OCI-LY3 (cell line): ENCODE measurements around the gene PLD3.

Experiments used
- H2AFZ ChIP-seq: fragments of 200-600, 300-600 bp; shearing (Covaris generic); 2 replicates; pipeline ENCODE4 v1.6.0; 2014; ENCODE audit warnings: antibody characterized with exemption, low read depth, low read length
- H3K27ac ChIP-seq: fragments of 200-600, 300-600 bp; sonication (generic); 2 replicates; pipeline ENCODE4 v1.5.1; 2014; ENCODE audit warnings: mild to moderate bottlenecking, low read length, moderate library complexity, mixed read lengths
- H3K27me3 ChIP-seq: fragments of 200-600, 300-600 bp; sonication (generic); 2 replicates; pipeline ENCODE4 v1.6.1; 2014; ENCODE audit warnings: low read depth, low read length, mixed read lengths
- H3K36me3 ChIP-seq: fragments of 200-600, 300-600 bp; sonication (generic); replicated peaks from 2 replicates; pipeline ENCODE3; 2014; ENCODE audit warnings: low read depth, low read length, mixed read lengths
- H3K4me1 ChIP-seq: fragments of 300-600, 200-600 bp; sonication (generic); 2 replicates; pipeline ENCODE4 v1.6.1; 2014; ENCODE audit warnings: low read length, mixed read lengths
- H3K4me2 ChIP-seq: fragments of 200-600, 300-600 bp; sonication (generic); 2 replicates; pipeline ENCODE4 v1.6.1; 2014; ENCODE audit warnings: low read length, mixed read lengths
- H3K4me3 ChIP-seq: fragments of 300-600, 200-600 bp; sonication (generic); 2 replicates; pipeline ENCODE4 v1.5.1; 2014; ENCODE audit warnings: antibody characterized with exemption, mild to moderate bottlenecking, low read length, moderate library complexity
- H3K79me2 ChIP-seq: fragments of 300-600, 200-600 bp; shearing (Covaris generic); 2 replicates; pipeline ENCODE4 v1.6.1; 2014; ENCODE audit warnings: mild to moderate bottlenecking, low read length, mixed read lengths
- H3K9ac ChIP-seq: fragments of 300-600, 200-600 bp; shearing (Covaris generic); 2 replicates; pipeline ENCODE4 v1.6.0; 2014; ENCODE audit warnings: mild to moderate bottlenecking, low read length, moderate library complexity
- H3K9me3 ChIP-seq: fragments of 200-600, 300-600 bp; shearing (Covaris generic); 2 replicates; pipeline ENCODE4 v1.6.1; 2014; ENCODE audit warnings: low read length, mixed read lengths; ENCODE audit not compliant: insufficient read depth
- H4K20me1 ChIP-seq: fragments of 200-600, 300-600 bp; sonication (generic); 2 replicates; pipeline ENCODE4 v1.6.1; 2016; ENCODE audit warnings: low read length, mixed read lengths; ENCODE audit not compliant: insufficient read depth
- EZH2phosphoT487 ChIP-seq: fragments of 200-600 bp; shearing (Covaris generic); IDR thresholded peaks from 2 replicates; pipeline ENCODE4 v1.6.1; 2018; ENCODE audit warnings: antibody characterized with exemption, mixed run types, low read depth
- TF ChIP-seq, protein P1 (sequence below): fragments of 200-600, 300-600 bp; sonication (generic); IDR thresholded peaks from 2 replicates; pipeline ENCODE4 v1.5.1; 2014; ENCODE audit warnings: antibody characterized with exemption, low read length, low read depth

PLD3 gene, protein sequence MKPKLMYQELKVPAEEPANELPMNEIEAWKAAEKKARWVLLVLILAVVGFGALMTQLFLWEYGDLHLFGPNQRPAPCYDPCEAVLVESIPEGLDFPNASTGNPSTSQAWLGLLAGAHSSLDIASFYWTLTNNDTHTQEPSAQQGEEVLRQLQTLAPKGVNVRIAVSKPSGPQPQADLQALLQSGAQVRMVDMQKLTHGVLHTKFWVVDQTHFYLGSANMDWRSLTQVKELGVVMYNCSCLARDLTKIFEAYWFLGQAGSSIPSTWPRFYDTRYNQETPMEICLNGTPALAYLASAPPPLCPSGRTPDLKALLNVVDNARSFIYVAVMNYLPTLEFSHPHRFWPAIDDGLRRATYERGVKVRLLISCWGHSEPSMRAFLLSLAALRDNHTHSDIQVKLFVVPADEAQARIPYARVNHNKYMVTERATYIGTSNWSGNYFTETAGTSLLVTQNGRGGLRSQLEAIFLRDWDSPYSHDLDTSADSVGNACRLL

DNA sequence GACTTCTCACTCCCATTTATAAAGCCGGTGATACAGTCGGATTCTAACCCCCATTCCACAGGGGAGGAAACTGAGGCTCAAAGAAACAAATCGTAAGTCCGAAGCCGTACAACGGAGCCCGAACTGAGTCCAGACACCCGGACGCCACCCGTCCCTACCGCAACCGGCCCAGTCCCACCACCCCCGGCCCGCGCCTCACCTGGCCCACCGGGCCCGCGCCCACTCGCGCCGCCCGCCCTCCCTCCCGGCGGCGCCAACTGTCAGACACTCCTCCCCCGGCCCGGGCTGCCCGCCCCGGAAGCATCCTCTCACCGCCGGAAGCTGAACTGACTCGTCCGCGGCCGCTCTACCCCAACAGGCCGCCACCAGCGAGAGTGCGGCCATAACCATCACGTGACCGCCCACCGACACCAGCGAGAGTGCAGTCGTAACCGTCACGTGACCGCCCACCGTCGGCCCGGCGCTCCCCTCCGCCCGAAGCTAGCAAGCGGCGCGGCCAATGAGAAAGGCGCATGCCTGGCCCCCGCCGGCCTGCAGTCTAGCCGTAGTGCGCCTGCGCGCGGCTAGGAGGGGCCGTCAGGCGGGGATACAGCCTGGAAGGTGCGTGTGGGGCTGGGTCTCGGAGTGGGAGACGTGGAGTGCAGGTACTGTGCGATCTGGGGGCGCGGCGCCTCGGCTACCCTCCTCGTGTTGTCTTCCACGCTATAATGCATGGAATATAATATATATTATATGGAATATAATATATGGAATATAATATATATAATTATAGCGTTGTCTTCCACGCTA lies at the start of gene PLD3, which contains the start of gene C19orf47:
Gene PLD3 (plus strand): TSS at position 571 of the 789 bp plus-strand sequence. CDS start 17,789 bp downstream, outside the sequence.
Gene C19orf47 (minus strand): TSS at position 273 of the 789 bp plus-strand sequence. CDS start 6,540 bp downstream, outside the sequence.
- peak within 1 kb of the TSS; percentile 2; the same call in 1 of the 2 replicates for H2AFZ ChIP-seq
- peak within 1 kb of the TSS; percentile 82 for H3K4me3 ChIP-seq
- peak within 1 kb of the TSS; percentile 69 for H3K9ac ChIP-seq
- no peaks in the 10 kb centered on the region for H3K27me3 ChIP-seq
- peaks cover 3% of the 10 kb centered on the region; the same call in 1 of the 2 replicates for H4K20me1 ChIP-seq
- H3K27ac ChIP-seq: peak within 1 kb of the TSS; percentile 5
- peak within 1 kb of the TSS; percentile 84 for H3K4me2 ChIP-seq
- H3K9me3 ChIP-seq: no peaks in the 10 kb centered on the region
- peaks cover 20% of the 10 kb centered on the region for H3K79me2 ChIP-seq
- H3K4me1 ChIP-seq: peaks cover 14% of the 10 kb centered on the region
- TF ChIP-seq, protein P1, sequence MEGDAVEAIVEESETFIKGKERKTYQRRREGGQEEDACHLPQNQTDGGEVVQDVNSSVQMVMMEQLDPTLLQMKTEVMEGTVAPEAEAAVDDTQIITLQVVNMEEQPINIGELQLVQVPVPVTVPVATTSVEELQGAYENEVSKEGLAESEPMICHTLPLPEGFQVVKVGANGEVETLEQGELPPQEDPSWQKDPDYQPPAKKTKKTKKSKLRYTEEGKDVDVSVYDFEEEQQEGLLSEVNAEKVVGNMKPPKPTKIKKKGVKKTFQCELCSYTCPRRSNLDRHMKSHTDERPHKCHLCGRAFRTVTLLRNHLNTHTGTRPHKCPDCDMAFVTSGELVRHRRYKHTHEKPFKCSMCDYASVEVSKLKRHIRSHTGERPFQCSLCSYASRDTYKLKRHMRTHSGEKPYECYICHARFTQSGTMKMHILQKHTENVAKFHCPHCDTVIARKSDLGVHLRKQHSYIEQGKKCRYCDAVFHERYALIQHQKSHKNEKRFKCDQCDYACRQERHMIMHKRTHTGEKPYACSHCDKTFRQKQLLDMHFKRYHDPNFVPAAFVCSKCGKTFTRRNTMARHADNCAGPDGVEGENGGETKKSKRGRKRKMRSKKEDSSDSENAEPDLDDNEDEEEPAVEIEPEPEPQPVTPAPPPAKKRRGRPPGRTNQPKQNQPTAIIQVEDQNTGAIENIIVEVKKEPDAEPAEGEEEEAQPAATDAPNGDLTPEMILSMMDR: no peak
- TF ChIP-seq EZH2phosphoT487: no peak
- H3K36me3 ChIP-seq: peaks cover 2% of the 10 kb centered on the region

DNA sequence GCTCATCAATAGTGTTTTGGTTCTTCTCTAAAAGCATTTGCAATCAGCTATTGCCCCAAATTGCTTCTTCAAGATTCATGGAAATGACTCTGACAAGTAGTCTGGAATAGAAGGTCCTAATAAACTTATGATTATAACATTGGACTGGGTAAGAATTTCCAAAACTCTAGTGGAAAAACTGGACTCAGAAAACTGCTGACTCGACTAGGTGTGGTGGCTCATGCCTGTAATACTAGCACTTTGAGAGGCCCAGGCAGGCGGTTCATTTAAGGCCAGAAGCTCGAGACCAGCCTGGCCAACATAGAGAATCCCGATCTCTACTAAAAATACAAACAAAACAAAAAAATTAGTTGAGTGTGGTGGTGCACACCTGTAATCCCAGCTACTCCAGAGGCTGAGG lies 47.8 kb upstream of the PLD3 start:
- no peaks in the 10 kb centered on the region for H3K79me2 ChIP-seq
- TF ChIP-seq EZH2phosphoT487: no peak
- TF ChIP-seq, protein P1: no peak
- H3K4me2 ChIP-seq: no peak overlapping the region
- no peaks in the 10 kb centered on the region for H3K9me3 ChIP-seq
- no peaks in the 10 kb centered on the region for H3K36me3 ChIP-seq
- H2AFZ ChIP-seq: no peak overlapping the region
- H3K4me3 ChIP-seq: no peak overlapping the region
- no peaks in the 10 kb centered on the region for H4K20me1 ChIP-seq
- H3K4me1 ChIP-seq: no peaks in the 10 kb centered on the region
- no peaks in the 10 kb centered on the region for H3K27me3 ChIP-seq
- no peak overlapping the region for H3K9ac ChIP-seq
- H3K27ac ChIP-seq: no peak overlapping the region

DNA sequence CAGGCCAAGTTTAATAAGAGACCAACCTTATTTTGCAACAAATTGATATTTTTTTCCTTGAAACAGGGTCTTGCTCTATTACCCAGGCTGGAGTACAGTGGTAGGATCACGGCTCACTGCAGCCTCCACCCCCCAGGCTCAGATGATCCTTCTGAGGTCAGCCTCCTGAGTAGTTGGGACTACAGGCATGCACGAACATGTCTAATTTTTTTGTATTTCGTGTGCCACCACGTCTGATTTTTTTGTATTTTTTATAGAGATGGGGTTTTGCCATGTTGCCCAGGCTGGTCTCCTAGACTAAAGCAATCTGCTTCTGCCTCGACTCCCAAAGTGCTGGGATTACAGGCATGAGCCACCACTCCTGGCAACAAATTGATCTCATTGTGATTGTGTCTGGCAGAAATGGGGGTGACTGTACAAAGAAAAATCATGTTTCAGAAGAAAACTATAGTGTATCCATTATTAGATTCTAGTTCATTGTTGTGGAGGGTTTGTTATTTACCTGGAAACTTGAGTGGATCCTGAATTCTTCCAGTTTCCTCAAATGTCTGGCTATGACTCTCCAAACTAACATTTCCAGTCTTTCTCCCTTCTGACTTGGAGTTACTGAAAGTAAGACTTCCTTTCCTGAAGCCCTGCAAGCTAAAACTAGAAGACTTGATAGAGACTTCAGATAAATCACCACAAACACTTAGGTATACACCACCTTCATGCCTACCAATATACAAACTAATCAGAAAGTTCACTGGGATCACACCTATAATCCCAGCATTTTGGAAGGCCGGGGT lies 46.1 kb upstream of the PLD3 start:
- Histone ChIP-seq H3K36me3 (no peaks in the 10 kb centered on the region), H2AFZ (no peak overlapping the region), H3K4me3 (no peak overlapping the region), H3K27me3 (no peaks in the 10 kb centered on the region), H3K9ac (no peak overlapping the region), H3K4me1 (no peaks in the 10 kb centered on the region), H3K9me3 (no peaks in the 10 kb centered on the region), H4K20me1 (no peaks in the 10 kb centered on the region), H3K27ac (no peak overlapping the region), H3K4me2 (no peak overlapping the region), H3K79me2 (no peaks in the 10 kb centered on the region)
- no peak for TF ChIP-seq EZH2phosphoT487
- TF ChIP-seq, protein P1: no peak
